ENCODE data around the gene OASL. TPM values are rescaled to one million over a fixed set of nuclear protein-coding genes. Genes with fewer than 3 reads are reported as not detected.

The OASL gene
- total and polyA plus RNA-seq, 2 of the 4 experiments (the other 2 are of a cell fraction) = under 0.01 to 0.05 TPM

GRCh38 chr12:121061831-121062230 lies 22.8 kb upstream of the OASL start:
- intact Hi-C loops (cut with micrococcal nuclease) = loop anchor here (2.0 to 5.0 kb wide), 3 partner anchors 35 to 620 kb away; no protein-coding TSS in a partner anchor
- Histone ChIP-seq H3K9me3 (ENCODE audit: control insufficient read depth, insufficient read depth, low read length) (no peaks in the 10 kb centered on the region), H3K4me2 (ENCODE audit: low read depth, low read length) (no peak overlapping the region), H2BK20ac (ENCODE audit: low read depth, low read length) (no peak overlapping the region), H2AFZ (replicated peaks; ENCODE audit: low read length, poor library complexity) (no peak overlapping the region), H2AK9ac (replicated peaks; ENCODE audit: low read depth, low read length, poor library complexity) (no peak overlapping the region), H3K36me3 (ENCODE audit: control insufficient read depth, insufficient read depth, low read length) (no peaks in the 10 kb centered on the region), H4K20me1 (ENCODE audit: insufficient read depth, low read length) (no peaks in the 10 kb centered on the region), H2AK5ac (ENCODE audit: low read depth, low read length) (no peak overlapping the region), H2BK5ac (ENCODE audit: low read depth, low read length, poor library complexity, severe bottlenecking) (no peak overlapping the region), H4K8ac (ENCODE audit: low read depth in 2 of 2, low read length in 2 of 2) (no peak overlapping the region), H3K4ac (ENCODE audit: low read depth, low read length) (no peak overlapping the region), H2BK120ac (ENCODE audit: low read depth, low read length) (no peak overlapping the region), H4K5ac (ENCODE audit: low read depth, low read length) (no peak overlapping the region), H3K9me1 (ENCODE audit: insufficient read depth, low read length) (no peaks in the 10 kb centered on the region), H3K18ac (ENCODE audit: low read depth, low read length) (no peak overlapping the region), H3K56ac (ENCODE audit: extremely low read depth, insufficient read depth, low read length) (no peak overlapping the region), H3K14ac (replicated peaks; ENCODE audit: low read depth, low read length) (no peak overlapping the region), H4K91ac (ENCODE audit: insufficient read depth, low read depth, low read length) (no peak overlapping the region), H3K79me1 (ENCODE audit: low read depth in 1 of 2, low read length in 2 of 2) (no peaks in the 10 kb centered on the region), H3K27ac (ENCODE audit: insufficient read depth, low read length) (no peak overlapping the region), H3K9ac (ENCODE audit: low read depth, low read length) (no peak overlapping the region), H3K4me1 (ENCODE audit: control insufficient read depth, insufficient read depth, low read length) (no peaks in the 10 kb centered on the region), H3K4me3 (ENCODE audit: insufficient read depth, low read depth, low read length) (no peak overlapping the region), H3K27me3 (ENCODE audit: control insufficient read depth, insufficient read depth, low read length) (peaks cover 10% of the 10 kb centered on the region), H3K23ac (ENCODE audit: low read depth, low read length) (no peak overlapping the region), H2BK15ac (ENCODE audit: low read depth, low read length) (no peak overlapping the region)
- WGBS, 2 experiments (ENCODE audit: extremely low coverage in 2 of 2, insufficient read length in 1 of 2) = no CpG with 5 or more reads among the region's 2 CpGs
- ChIA-PET CTCF (interaction anchor here (0.6 kb wide), 2 partner anchors 208 to 381 kb away, joined by 3 to 6 read pairs; no protein-coding TSS in a partner anchor), POLR2A (ENCODE audit: unreplicated experiment) (no interaction called here)
- peak; percentile 13 for DNase-seq
- TF ChIP-seq CHD1 (IDR thresholded peaks at IDR 0.05; ENCODE audit: low read depth, low read length) = no peak
- peak; percentile 43 for TF ChIP-seq CTCF (conservative IDR thresholded peaks at IDR 0.05; ENCODE audit: low read depth, low read length)
- TF ChIP-seq RCOR1 (IDR thresholded peaks at IDR 0.05; ENCODE audit: insufficient replicate concordance, low read length) = no peak
- TF ChIP-seq FOS (IDR thresholded peaks at IDR 0.05; ENCODE audit: low read depth, low read length) = no peak
- TF ChIP-seq RAD21 (IDR thresholded peaks at IDR 0.05; ENCODE audit: low read length) = peak; percentile 49
- no peak for TF ChIP-seq USF2 (IDR thresholded peaks at IDR 0.05; ENCODE audit: low read depth, low read length)
- BruUV-seq (replicated peaks) = no TSS peak
- dilution Hi-C loops (cut with HindIII; ENCODE audit: low sequenced_read_pairs, unreplicated experiment) = no loop called here
- no peak for ATAC-seq (ENCODE audit: low read depth)
- in situ Hi-C loops (cut with MboI; ENCODE audit: low sequenced_read_pairs) = no loop called here

All from IMR-90 (cell line).